GM12801 (cell line): ENCODE data around the gene ARID5B.

ENCODE experiments used
- TF ChIP-seq, protein P1 (sequence below): IDR thresholded peaks from one replicate; pipeline ENCODE4 v1.5.1; 2011; ENCODE audit warnings: control low read depth; ENCODE audit not compliant: insufficient read length; ENCODE audit errors: extremely low read depth

The ARID5B gene

DNA sequence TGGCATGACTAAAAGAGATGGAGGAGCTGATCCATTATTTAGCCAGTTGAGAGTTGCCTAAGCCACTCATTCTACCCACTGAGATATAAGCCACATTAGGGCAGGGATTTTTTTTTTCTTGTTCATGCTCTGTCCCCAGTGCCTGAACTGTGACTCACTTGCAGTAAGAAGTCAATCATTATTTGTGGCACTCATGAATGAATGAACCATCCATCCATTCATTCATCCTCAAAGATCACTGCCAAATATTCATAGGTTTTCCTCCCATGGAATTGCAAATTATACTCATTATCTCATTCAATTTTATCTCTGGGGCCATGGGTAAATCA is 22.8 kb upstream of the ARID5B start:
- TF ChIP-seq, protein P1, sequence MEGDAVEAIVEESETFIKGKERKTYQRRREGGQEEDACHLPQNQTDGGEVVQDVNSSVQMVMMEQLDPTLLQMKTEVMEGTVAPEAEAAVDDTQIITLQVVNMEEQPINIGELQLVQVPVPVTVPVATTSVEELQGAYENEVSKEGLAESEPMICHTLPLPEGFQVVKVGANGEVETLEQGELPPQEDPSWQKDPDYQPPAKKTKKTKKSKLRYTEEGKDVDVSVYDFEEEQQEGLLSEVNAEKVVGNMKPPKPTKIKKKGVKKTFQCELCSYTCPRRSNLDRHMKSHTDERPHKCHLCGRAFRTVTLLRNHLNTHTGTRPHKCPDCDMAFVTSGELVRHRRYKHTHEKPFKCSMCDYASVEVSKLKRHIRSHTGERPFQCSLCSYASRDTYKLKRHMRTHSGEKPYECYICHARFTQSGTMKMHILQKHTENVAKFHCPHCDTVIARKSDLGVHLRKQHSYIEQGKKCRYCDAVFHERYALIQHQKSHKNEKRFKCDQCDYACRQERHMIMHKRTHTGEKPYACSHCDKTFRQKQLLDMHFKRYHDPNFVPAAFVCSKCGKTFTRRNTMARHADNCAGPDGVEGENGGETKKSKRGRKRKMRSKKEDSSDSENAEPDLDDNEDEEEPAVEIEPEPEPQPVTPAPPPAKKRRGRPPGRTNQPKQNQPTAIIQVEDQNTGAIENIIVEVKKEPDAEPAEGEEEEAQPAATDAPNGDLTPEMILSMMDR, result no peak

DNA sequence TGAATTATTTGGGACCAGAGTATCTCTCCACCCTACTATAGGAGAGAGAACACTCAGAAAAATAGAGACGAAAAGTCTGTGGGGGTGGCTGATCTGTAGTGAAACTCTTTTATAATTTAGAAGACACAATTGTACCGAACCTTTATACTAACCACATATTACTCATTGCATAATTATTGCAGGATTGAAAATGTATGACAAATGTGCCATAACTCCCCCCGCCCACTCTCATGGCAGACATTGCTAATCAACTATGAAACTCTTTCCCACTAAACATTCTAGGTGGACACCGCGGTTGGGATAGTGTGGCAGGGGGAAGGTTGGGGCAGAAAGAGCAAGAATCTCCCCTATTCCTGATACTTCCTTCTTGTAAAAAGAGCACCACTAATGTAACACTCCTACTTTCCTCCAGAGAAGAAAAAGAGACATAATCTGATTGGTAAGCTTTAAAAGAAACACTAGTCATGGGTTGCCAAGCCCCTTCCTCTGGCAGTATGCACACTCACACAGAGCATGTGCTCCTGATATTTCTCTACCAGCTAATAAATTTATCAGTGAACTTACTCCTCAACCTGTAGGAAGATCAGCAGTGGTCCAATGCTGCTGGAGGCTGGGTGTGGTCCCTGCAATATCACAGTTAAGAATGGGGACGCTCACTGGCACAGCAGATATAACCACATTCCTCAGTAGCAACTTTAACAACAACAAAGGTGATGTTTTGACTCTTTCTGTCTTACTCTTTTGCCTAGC is 18.7 kb upstream of the ARID5B start:
- TF ChIP-seq, protein P1, result no peak

DNA sequence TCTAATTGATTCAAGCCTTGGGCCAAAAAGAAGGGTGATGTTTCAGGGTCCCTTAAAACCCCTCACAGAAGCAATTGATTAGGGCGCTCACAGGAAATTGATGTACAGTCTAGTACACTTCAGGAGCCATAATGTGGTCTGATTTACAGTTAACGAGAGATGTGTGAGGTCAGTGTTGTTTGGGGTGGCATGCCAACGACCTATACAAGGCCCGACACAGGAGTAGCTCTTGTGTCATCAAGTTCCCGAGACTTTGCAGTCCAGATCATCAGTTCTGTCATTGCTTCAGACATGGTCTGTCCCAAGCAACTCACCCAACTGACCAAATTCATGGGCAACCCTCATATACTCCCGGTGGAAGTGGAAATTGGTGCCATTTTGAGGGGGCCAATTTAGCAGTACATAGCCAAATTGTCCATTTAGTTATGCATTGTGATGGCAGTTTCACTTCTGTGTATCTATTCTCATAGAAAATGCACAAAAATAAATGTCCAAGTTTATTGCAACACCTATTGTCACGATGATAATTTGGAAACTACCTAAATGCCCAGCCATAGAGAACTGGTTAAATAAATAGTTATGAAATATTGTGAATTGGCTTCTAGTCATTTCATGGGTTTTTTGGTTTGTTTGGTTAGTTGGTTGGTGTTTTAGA is 18.0 kb upstream of the ARID5B start:
- TF ChIP-seq, protein P1, result no peak

DNA sequence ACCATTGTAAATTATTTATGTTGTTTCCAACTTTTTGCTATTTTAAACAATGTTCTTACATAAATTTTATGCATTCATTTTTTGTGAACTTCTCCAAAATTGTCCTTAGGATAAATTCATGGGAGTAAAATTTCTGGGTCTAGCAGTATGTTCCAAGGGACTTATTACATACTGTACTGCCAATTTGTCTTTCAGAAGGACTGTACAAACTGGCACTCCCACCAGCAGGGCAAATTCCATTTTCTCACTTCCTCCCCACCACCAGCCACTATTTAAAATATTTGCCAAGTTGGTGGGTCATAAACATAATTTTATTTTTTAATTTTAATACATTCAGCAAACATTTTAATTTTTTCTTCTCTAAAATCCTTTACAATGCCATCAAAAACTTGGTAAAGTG is 13.7 kb upstream of the ARID5B start:
- TF ChIP-seq, protein P1, result no peak

DNA sequence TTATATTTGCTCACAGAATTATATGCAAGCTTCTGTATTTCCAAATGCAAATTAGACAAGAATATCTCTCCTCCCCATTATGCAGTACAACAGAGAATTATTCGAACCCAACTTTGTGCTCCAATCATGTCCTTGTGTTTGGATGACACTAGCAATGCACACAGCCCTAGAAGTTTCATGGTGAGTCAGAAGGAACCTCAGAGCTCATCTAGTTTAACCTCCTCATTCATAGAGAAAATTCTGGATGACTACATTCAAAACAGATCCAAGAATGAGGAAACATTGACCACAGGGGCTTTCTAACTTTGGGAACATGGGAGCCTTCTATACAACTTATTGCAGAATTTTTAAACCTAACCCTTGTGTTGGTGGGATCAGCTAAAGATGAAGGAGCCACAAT is 12.8 kb upstream of the ARID5B start:
- TF ChIP-seq, protein P1, result no peak

DNA sequence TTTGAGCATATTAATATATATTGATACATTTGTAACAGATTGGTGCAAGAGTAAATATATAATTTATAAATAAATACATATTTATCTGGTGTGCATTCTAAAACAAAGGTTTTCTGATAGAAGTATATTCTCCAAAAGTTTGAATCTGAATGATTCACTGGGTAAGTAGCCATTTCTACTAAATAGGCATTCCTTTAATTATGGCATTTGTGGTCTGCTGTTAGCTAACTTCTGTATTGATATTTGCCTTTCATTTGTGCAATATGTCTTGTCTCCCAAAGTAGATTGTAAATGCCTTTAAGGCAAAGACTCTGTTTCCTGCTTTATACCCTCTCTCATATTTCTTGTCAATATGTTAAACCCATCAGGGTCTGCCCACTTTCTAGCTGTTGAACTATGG is 11.1 kb upstream of the ARID5B start:
- TF ChIP-seq, protein P1, result no peak

DNA sequence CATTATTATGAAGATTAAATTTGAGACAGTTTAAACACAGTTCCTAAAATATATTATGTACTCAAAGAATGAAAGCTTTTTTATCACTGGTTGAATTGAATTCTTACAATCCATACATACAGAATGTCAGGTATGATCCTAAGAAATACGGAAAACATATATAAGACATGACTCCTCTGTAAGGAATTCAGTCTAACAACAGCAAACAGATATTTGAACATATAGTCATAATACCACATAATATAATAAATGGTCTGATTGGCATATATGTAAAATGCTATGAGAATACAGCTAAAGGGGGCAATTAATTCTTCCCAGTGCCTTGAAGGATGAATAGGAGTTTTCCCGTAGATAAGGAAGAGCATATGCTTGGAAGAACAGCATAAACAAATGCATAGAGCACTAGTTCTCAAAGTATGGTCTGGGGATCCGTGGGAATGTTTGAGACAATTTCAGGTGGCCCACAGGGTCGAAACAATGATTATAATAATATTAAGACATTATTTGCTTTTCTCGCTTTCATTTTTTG is 10.6 kb upstream of the ARID5B start:
- TF ChIP-seq, protein P1, result no peak
